H9 (cell line): ENCODE measurements around the gene METRNL. TPM values are rescaled to one million over a fixed set of nuclear protein-coding genes. Genes with fewer than 3 reads are reported as not detected.

Experiments
- DNase-seq: peaks from one replicate; pipeline ENCODE4 v3.0.0-alpha.2; 2017
- H2AFZ ChIP-seq: one replicate; pipeline ENCODE4 v1.6.1; 2013; ENCODE audit warnings: mild to moderate bottlenecking, low read length, control low read depth, moderate library complexity
- H2AK5ac ChIP-seq: 2 replicates; pipeline ENCODE4 v1.6.1; 2013; ENCODE audit warnings: low read length, control low read depth, mixed read lengths; ENCODE audit not compliant: insufficient read length
- H2BK120ac ChIP-seq: one replicate; pipeline ENCODE4 v1.6.1; 2013; ENCODE audit warnings: low read depth, mild to moderate bottlenecking, low read length, control low read depth, inconsistent platforms; ENCODE audit not compliant: poor library complexity, severe bottlenecking
- H2BK12ac ChIP-seq: 2 replicates; pipeline ENCODE4 v1.6.1; 2013; ENCODE audit warnings: low read length, control low read depth, mixed read lengths, low read depth; ENCODE audit not compliant: insufficient read length
- H2BK15ac ChIP-seq: 2 replicates; pipeline ENCODE4 v1.6.1; 2013; ENCODE audit warnings: low read depth, low read length, control low read depth
- H2BK20ac ChIP-seq: one replicate; pipeline ENCODE4 v1.6.1; 2013; ENCODE audit warnings: low read depth, mild to moderate bottlenecking, low read length, control low read depth, inconsistent platforms; ENCODE audit not compliant: poor library complexity, severe bottlenecking
- H2BK5ac ChIP-seq: 2 replicates; pipeline ENCODE4 v1.6.1; 2013; ENCODE audit warnings: low read length, control low read depth, mixed read lengths; ENCODE audit not compliant: insufficient read length
- H3K14ac ChIP-seq: 2 replicates; pipeline ENCODE4 v1.6.1; 2013; ENCODE audit warnings: low read length, control low read depth; ENCODE audit not compliant: insufficient read depth
- H3K18ac ChIP-seq: 2 replicates; pipeline ENCODE4 v1.6.1; 2013; ENCODE audit warnings: low read depth, mild to moderate bottlenecking, mixed read lengths, low read length, control low read depth; ENCODE audit not compliant: insufficient read length
- H3K23ac ChIP-seq: 2 replicates; pipeline ENCODE4 v1.6.1; 2013; ENCODE audit warnings: low read length, control low read depth, mixed read lengths, low read depth; ENCODE audit not compliant: insufficient read length
- H3K23me2 ChIP-seq: 2 replicates; pipeline ENCODE4 v1.6.1; 2013; ENCODE audit warnings: low read depth, mild to moderate bottlenecking, mixed read lengths, low read length, control low read depth; ENCODE audit not compliant: insufficient read length, poor library complexity, severe bottlenecking
- H3K27ac ChIP-seq: 2 replicates; pipeline ENCODE4 v1.5.1; 2013; ENCODE audit warnings: low read length, control low read depth, mixed read lengths, low read depth; ENCODE audit not compliant: insufficient read length
- H3K27me3 ChIP-seq: 2 replicates; pipeline ENCODE4 v1.6.1; 2013; ENCODE audit warnings: low read length, control low read depth, inconsistent platforms; ENCODE audit not compliant: insufficient read depth
- H3K4ac ChIP-seq: 2 replicates; pipeline ENCODE4 v1.6.1; 2013; ENCODE audit warnings: low read depth, mild to moderate bottlenecking, control low read depth, inconsistent platforms, low read length, moderate library complexity
- H3K4me1 ChIP-seq: 2 replicates; pipeline ENCODE4 v1.6.1; 2013; ENCODE audit warnings: low read length, control low read depth, inconsistent platforms; ENCODE audit not compliant: insufficient read depth
- H3K4me2 ChIP-seq: 2 replicates; pipeline ENCODE4 v1.6.1; 2013; ENCODE audit warnings: low read length, control low read depth, mixed read lengths; ENCODE audit not compliant: insufficient read length, insufficient read depth
- H3K56ac ChIP-seq: 2 replicates; pipeline ENCODE4 v1.6.1; 2013; ENCODE audit warnings: low read depth, mild to moderate bottlenecking, mixed read lengths, low read length, control low read depth; ENCODE audit not compliant: insufficient read length
- H3K79me1 ChIP-seq: 2 replicates; pipeline ENCODE4 v1.6.1; 2013; ENCODE audit warnings: low read depth, mild to moderate bottlenecking, moderate library complexity, low read length, control low read depth, inconsistent platforms; ENCODE audit not compliant: insufficient read depth, poor library complexity, severe bottlenecking
- H3K79me2 ChIP-seq: 2 replicates; pipeline ENCODE4 v1.6.1; 2013; ENCODE audit warnings: low read length, control low read depth, inconsistent platforms; ENCODE audit not compliant: insufficient read depth
- H3K9ac ChIP-seq: 2 replicates; pipeline ENCODE4 v1.6.1; 2013; ENCODE audit warnings: low read length, control low read depth, mixed read lengths; ENCODE audit not compliant: insufficient read length; ENCODE audit errors: extremely low read depth
- H3K9me3 ChIP-seq: one replicate; pipeline ENCODE4 v1.6.1; 2013; ENCODE audit warnings: low read depth, low read length, inconsistent platforms; ENCODE audit not compliant: control insufficient read depth
- H3T11ph ChIP-seq: one replicate; pipeline ENCODE4 v1.6.1; 2013; ENCODE audit warnings: mild to moderate bottlenecking, low read length, control low read depth, inconsistent platforms
- H4K20me1 ChIP-seq: one replicate; pipeline ENCODE4 v1.6.1; 2013; ENCODE audit not compliant: control insufficient read depth, insufficient read length, insufficient read depth
- H4K5ac ChIP-seq: 2 replicates; pipeline ENCODE4 v1.6.1; 2013; ENCODE audit warnings: low read depth, mild to moderate bottlenecking, mixed read lengths, low read length, control low read depth; ENCODE audit not compliant: insufficient read length
- H4K8ac ChIP-seq: replicated peaks from 2 replicates; pipeline ENCODE4 v1.6.1; 2013; ENCODE audit warnings: low read length, control low read depth, mixed read lengths, low read depth; ENCODE audit not compliant: insufficient read length
- H4K91ac ChIP-seq: 2 replicates; pipeline ENCODE4 v1.6.1; 2013; ENCODE audit warnings: low read depth, mild to moderate bottlenecking, moderate library complexity, mixed read lengths, low read length, control low read depth; ENCODE audit not compliant: insufficient read length
- H3K27ac Mint-ChIP-seq, 3 experiments: 2 replicates in 2 of 3; 3 replicates in 1 of 3; pipeline ENCODE4 v1.8.0; 2020 to 2021; ENCODE audit warnings: mixed read lengths in 3 of 3, mild to moderate bottlenecking in 1 of 3, moderate library complexity in 1 of 3
- H3K27me3 Mint-ChIP-seq: 2 replicates; pipeline ENCODE4 v1.8.0; 2021; ENCODE audit warnings: low read depth, mild to moderate bottlenecking, moderate library complexity, mixed read lengths
- H3K36me3 Mint-ChIP-seq, 3 experiments: 2 replicates in 2 of 3; 3 replicates in 1 of 3; pipeline ENCODE4 v1.8.0; 2020 to 2021; ENCODE audit warnings: low read depth in 3 of 3, mixed read lengths in 3 of 3; ENCODE audit not compliant: insufficient read depth in 1 of 3
- H3K4me1 Mint-ChIP-seq, 2 experiments: 2 replicates each; pipeline ENCODE4 v1.8.0; 2020; ENCODE audit warnings: mixed read lengths in 2 of 2
- H3K4me3 Mint-ChIP-seq, 2 experiments: 2 replicates in 1 of 2; 3 replicates in 1 of 2; pipeline ENCODE4 v1.8.0; 2020 to 2021; ENCODE audit warnings: mild to moderate bottlenecking in 2 of 2, mixed read lengths in 2 of 2, moderate library complexity in 1 of 2
- H3K9me3 Mint-ChIP-seq, 2 experiments: 2 replicates in 1 of 2; 3 replicates in 1 of 2; pipeline ENCODE4 v1.8.0; 2020; ENCODE audit warnings: mild to moderate bottlenecking in 2 of 2, mixed read lengths in 2 of 2, moderate library complexity in 1 of 2
- WGBS: extraction: QIAGEN DNeasy Blood & Tissue Kit; methylation state at CpG from one replicate; pipeline ENCODE4 v1.1.7; 2013; ENCODE audit warnings: missing lambda C conversion rate, low lambda C conversion rate, mixed read lengths; ENCODE audit not compliant: insufficient read length; ENCODE audit errors: extremely low coverage; 5-methylcytosine and 5-hydroxymethylcytosine counted together
- total RNA-seq: library from RNA; stranded (reverse); gene quantifications from 2 replicates; pipeline ENCODE4 v1.2.1, GENCODE V29; 2021
- TF ChIP-seq, protein P1 (sequence below): fragments of 200-600 bp; sonication (generic); conservative IDR thresholded peaks from 3 replicates; pipeline ENCODE4 v1.8.0; 2021; ENCODE audit warnings: antibody characterized with exemption, mild to moderate bottlenecking

METRNL gene
- total RNA-seq, 1 experiment from 2014 or later = 21.4 TPM

DNA sequence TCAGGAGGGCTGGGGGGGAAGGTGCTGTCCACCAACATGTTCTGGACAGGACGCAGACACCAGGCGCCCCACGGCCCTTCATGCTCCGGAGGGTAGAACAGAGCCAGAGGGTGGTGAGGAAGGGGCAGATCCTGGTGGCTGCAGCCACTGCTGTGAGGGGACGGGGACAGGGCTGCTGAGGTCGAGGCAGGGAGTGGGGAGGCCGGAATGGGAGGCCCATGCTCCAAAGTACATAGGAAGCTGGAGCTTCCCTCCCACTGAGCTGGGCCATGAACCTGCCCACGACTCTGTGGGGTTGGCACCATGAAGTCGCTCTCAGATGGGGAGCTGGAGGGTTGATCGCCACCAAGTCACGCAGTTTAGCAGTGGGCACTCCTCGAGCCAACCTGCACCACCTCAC, 8.0 kb upstream of the METRNL start:
- TF ChIP-seq, protein P1, sequence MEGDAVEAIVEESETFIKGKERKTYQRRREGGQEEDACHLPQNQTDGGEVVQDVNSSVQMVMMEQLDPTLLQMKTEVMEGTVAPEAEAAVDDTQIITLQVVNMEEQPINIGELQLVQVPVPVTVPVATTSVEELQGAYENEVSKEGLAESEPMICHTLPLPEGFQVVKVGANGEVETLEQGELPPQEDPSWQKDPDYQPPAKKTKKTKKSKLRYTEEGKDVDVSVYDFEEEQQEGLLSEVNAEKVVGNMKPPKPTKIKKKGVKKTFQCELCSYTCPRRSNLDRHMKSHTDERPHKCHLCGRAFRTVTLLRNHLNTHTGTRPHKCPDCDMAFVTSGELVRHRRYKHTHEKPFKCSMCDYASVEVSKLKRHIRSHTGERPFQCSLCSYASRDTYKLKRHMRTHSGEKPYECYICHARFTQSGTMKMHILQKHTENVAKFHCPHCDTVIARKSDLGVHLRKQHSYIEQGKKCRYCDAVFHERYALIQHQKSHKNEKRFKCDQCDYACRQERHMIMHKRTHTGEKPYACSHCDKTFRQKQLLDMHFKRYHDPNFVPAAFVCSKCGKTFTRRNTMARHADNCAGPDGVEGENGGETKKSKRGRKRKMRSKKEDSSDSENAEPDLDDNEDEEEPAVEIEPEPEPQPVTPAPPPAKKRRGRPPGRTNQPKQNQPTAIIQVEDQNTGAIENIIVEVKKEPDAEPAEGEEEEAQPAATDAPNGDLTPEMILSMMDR = no peak
- no peaks in the 10 kb centered on the region for H3K36me3 Mint-ChIP-seq
- H3K9me3 Mint-ChIP-seq = 0 out of 5 replicates have a peak, but pooled peaks cover 0 to 2% of the 10 kb centered on the region in 2 experiments
- Histone ChIP-seq H3K23me2 (no peaks in the 10 kb centered on the region), H4K5ac (no peak overlapping the region), H2BK12ac (no peak overlapping the region), H4K91ac (no peak overlapping the region), H3K9ac (no peak overlapping the region), H3K23ac (no peak overlapping the region), H3K27me3 (no peaks in the 10 kb centered on the region), H3K4ac (no peak overlapping the region), H2BK20ac (no peak overlapping the region), H3K9me3 (no peaks in the 10 kb centered on the region), H2AFZ (no peak overlapping the region), H3K18ac (no peak overlapping the region), H4K8ac (no peak overlapping the region), H3K79me2 (no peaks in the 10 kb centered on the region), H3K79me1 (no peaks in the 10 kb centered on the region), H3K4me2 (no peak overlapping the region), H3K4me1 (no peaks in the 10 kb centered on the region), H2AK5ac (no peak overlapping the region), H3T11ph (no peak overlapping the region), H3K27ac (no peak overlapping the region), H2BK5ac (no peak overlapping the region), H4K20me1 (no peaks in the 10 kb centered on the region), H2BK120ac (no peak overlapping the region), H3K14ac (no peak overlapping the region), H3K56ac (no peak overlapping the region), H2BK15ac (no peak overlapping the region)
- 0 out of 4 replicates have a peak, but pooled peaks cover 0 to 5% of the 10 kb centered on the region in 2 experiments for H3K4me1 Mint-ChIP-seq
- no peak for DNase-seq
- peaks cover 11% of the 10 kb centered on the region for H3K27me3 Mint-ChIP-seq
- H3K27ac Mint-ChIP-seq = no peak overlapping the region
- WGBS = no CpG with 5 or more reads among the region's 12 CpGs
- no peak overlapping the region for H3K4me3 Mint-ChIP-seq
